Measurements from ENCODE around the gene CERS1.
A peak's percentile ranks its signal among the peaks of the same experiment; 100 is the strongest.

Gene CERS1

DNA sequence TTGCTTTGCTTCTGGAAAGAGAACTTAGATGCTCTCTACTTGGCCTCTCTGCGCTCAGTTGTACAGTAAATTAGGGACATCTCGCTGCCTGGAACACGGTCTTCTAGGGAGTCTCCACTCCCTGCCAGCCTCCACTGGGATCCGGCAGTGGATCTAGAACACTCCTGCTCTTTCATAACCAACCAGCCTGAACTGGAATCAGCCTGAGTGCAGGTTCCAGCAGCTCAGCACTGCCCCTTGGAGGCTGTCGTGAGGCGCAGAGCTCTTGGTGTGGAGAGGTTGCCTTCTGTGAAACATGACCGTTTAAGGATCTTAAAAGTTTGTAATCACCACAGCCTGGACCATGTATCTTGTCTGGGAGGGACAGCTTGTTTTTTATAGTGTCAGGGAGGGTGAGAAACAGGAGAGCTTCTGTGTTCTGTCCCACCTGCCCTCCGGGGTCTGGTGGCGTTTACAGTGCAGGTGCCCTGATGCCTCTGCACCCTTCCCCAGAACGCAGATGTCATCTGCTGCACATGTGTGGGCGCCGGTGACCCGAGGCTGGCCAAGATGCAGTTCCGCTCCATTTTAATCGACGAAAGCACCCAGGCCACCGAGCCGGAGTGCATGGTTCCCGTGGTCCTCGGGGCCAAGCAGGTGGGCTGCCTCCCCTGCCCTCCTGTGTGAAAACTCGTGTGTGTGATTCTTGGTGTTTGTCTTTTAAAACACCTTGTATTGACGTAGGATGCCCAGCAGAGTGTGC lies 39.4 kb downstream of the CERS1 start:
- no peak for DNase-seq (ENCODE audit: low read depth in 2 of 2)

DNA sequence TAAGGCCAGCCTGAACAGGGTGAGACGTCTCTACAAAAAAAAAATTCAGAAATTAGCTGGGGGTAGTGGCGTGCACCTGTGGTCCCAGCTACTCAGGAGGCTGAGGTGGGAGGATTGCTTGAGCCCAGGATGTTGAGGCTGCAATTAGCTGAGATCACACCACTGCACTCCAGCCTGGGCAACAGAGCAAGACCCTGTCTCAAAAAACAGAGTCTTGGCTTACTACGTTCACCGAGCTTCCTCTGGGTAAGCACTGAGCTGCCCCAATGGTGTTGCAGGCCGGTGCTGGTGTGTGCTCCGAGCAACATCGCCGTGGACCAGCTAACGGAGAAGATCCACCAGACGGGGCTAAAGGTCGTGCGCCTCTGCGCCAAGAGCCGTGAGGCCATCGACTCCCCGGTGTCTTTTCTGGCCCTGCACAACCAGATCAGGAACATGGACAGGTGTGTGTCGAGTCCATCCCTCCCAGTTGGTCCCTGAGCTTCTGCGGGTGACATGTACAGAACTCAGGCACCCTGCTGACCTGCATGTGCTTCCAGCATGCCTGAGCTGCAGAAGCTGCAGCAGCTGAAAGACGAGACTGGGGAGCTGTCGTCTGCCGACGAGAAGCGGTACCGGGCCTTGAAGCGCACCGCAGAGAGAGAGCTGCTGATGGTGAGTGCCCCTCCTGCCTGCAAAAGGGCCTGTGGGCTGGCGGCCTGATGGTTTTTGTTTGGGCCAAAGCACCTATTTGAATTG lies 40.1 kb downstream of the CERS1 start:
- no peak for DNase-seq (ENCODE audit: low read depth in 2 of 2)

DNA sequence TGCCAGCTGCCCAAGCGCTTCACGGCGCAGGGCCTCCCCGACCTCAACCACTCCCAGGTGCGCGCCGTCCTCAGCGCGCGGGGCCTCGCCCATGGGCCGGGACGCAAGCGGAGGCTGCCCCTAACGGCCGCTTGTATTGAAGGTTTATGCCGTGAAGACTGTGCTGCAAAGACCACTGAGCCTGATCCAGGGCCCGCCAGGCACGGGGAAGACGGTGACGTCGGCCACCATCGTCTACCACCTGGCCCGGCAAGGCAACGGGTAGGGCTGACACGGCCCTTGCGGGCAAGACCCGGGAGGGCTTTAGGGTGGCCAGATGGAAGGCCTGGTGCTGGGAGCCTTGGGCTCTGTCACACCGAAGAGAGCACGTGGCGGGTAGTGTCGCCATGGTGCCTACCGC lies 41.0 kb downstream of the CERS1 start:
- no peak for DNase-seq (ENCODE audit: low read depth in 2 of 2)

DNA sequence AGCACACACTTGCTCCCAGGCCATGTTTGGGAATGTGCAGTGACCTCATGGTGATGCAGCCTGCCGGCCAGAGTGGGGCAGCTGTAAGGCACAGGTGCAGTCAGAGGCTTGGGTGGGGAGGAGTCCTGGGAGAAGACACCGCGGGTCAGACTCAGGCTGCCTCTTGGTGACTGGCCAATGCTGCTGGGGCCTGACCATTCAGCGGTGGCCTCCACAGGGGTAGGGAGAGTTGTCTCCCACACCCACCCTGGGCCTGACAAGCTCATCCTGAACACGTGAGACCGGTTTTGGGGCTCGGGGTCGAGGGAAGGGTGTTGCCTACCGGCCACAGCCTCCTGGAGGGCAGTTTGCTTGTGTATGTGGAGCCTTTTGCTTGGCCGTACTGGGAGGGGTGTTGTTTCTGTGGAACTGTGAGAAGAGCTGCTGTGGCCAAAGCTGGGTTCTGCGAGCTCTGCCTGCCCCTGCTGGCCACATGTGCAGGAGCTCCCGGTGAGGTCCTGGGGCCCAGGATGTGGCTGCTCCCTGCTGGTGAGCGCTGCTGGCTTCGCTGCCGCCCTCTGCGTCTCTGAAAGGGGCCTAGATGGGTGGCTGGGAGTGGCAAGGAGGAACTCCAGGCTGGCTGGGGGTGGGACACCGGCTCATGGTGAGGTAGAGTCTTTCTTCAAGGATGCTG lies 42.1 kb downstream of the CERS1 start:
- no peak for DNase-seq (ENCODE audit: low read depth in 2 of 2)

DNA sequence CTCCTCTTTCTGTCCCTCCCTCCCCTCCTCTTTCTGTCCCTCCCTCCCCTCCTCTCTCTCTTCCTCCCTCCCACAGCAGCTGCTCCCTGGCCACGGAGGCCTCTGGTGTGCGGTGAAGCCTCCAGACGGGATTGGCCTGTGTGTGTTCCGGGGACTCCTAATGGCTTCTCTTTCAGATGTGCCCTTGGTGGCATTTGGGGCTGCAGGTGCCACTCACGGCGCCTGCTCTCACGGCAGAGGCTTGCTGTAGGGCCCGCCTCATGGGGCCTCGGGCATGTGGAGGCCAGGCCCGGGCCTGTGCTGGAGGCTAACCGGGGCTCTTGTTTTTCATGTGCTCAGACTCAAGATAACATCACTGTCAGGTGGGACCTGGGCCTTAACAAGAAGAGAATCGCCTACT lies 43.3 kb downstream of the CERS1 start:
- DNase-seq (ENCODE audit: low read depth in 2 of 2) = no peak

DNA sequence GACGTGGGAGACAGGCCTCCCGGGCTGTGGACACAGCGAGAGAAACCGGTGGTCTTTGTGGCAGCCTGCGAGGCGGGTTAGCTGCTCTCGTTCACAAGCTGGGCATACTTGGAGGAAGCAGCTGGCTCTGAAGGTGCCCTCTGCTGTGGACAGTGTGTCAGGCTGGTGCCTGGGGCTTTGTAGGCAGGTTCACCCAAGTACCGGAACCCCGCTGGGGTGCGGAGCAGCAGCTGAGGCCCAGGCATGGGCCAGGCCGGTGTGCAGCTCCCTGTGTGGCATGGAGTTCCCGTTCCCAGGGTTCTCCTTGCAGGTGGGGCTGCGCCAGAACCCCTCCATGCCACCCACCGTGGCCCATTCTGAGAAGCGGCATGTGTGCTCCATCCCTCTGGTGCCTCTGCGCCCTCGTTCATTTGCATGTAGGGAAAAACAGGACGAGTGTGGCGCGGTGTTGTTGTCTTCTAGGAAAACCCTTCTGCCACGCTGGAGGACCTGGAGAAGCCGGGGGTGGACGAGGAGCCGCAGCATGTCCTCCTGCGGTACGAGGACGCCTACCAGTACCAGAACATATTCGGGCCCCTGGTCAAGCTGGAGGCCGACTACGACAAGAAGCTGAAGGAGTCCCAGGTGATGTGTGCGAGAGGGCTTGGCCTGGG lies 44.2 kb downstream of the CERS1 start:
- no peak for DNase-seq (ENCODE audit: low read depth in 2 of 2)

DNA sequence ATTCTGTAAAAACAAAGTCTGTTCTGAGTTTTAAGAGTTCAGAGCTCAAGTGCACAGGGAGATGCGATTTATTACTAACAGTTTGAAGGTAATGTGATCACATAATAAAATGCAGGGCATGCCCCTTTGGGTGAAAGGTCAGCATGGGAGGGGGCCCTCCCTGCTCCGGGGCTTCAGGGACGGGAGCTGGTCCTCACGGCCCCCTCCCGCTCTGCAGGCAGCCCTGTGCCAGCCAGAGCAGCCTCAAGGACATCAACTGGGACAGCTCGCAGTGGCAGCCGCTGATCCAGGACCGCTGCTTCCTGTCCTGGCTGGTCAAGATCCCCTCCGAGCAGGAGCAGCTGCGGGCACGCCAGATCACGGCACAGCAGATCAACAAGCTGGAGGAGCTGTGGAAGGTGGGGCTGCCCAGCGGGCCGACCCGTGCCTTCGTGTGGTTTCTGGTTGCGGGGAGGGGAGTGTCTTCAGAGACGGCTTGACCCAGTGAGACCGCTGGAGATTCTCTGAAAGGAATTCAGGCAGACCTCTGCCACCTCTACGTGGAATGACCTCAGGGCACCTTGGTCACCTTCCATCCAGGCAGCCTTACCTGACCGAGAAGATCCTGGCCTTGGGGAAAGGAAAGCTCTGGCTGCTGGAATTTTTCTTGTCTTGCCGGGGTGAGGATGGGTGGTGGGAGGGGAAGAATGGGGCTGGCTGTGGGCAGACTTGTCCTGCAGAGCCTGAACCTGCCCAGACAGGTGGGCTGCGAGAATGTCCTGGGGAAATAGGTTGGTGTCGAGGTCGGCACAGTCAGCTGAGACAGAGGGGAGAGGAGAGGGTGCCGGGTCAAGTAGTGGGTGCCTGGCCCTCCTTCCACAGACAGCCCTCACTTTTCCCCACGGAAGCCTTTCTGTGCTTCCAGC lies 45.2 kb downstream of the CERS1 start:
- DNase-seq (ENCODE audit: low read depth in 2 of 2) = no peak

DNA sequence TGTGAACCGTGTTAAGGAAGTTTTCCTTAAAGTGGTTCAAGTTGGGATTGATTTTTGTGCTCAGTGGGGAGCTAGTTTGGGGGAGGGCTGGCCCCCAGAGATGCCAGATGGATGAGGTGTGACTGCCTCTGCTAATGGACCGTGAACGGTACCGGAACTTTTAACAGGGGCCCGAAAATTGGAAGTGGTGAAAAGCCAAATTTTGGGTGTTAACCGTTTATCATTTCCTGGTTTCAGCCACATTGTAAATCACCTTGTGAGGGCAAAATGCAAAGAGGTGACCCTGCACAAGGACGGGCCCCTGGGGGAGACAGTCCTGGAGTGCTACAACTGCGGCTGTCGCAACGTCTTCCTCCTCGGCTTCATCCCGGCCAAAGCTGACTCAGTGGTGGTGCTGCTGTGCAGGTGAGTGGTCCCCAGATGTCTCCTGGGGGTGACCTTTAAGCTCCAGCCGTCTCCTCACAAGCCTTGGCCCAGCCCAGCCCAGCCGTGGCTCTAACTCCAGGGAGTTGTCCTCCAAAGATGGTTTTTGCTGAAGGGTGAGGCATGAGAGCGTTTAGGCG lies 46.0 kb downstream of the CERS1 start:
- DNase-seq (ENCODE audit: low read depth in 2 of 2) = no peak

DNA sequence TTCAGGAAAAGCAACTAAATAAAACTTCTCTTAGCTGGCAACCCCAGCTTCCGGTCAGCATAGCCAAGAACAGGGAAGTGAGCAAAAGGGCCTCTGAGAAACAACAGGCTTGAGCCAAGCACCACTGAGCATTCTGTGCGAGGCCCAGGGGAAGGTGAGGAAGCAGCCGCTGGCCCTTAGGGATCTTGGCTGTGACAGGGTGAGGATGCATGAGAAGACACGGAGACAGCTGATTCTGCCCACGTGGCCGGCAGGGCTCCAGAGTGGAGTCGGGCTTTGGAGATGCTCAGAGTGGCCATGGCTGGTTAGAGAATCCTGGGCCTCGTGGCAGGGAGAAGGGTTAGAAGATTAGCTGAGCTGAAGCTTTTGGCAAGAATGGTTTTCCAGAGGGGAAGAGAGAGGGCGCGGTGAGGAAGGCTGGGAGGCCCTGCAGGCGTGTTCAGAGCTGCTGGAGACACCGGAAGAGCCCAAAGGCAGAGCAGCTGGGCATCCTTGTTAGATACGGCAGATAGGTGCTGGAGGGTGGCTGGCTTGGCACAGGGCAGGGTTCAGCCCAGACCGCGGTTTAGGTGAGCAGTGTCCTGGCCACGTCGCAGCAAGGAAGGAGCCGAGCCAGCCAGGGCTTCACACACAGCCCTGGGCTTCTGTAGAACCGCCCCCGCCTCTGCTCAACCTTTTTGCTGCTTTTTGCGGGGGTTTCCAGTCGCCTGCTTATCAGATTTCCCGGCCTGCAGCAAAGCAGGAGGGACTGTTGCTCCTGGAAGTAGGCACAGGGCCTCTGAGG lies 46.9 kb downstream of the CERS1 start:
- DNase-seq (ENCODE audit: low read depth in 2 of 2) = no peak

DNA sequence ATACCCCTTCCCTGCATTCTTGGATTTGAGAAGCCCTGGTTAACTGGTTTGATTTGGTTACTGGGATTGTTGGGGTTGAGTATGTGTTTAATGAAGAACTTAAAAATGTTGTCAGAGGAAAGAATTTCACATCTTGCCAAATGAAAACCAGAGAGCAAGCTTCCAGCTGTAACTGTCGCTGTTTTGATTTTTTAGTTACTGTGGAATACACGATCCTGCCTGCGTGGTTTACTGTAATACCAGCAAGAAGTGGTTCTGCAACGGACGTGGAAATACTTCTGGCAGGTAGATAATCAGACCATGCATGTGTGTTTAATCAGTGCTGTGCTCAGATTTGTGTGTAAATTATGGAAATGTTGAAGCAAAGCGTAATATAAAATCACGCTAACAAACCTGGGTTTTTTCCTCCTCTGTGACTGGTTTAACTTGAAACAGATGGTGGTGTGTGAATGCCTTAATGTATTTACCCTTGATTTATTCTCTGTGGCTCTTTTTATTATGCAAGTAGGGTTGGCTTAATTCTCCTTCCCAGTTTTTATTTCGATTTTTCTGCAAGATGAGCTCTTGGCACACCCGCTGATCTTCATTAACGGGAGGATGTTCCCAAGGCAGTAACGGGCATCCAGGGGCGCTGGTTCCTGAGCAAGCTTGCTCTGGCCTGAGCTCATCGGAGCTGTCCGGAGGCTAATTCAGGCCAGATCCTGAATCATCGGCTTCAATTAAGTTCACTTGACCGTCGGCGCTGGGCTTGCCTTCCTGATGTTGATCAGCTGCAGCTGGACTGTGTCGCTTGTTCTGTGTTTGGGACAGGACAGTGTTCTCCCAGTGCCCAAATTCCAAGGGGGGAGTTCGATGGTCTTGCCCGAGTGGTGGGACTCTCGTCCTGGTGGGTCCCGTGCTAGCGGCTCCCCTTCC lies 48.2 kb downstream of the CERS1 start:
- DNase-seq (ENCODE audit: low read depth in 2 of 2) = no peak

DNA sequence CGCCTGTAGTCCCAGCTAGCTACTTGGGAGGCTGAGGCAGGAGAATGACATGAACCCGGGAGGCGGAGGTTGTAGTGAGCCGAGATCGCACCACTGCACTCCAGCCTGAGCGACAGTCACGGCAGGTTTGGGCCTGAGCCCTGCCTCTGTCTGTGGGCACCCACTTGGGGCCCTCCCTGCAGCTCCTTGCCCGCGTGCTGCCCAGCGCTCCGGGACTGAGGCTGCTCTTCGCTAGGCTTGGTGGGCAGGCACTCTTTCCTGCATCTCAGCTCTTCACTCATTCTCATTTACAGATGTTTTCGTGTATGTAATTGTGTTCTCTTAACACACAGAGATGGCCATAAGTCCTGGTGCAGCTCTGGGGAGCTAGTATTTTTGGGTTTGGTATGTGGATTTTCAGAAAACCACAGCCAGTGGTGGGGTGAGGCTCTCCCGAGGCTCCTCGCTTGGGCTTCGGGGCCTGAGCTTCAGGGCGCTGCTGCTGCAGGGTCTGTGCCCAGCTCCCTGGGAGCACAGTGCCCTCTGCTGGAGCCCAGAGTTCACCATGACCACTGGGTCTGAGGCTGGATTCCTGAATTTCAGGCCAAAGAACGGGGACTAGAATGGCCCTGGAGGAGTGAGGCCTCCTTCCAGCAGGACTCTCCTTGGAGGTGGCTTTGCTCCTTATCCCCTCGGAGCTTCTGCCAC lies 49.0 kb downstream of the CERS1 start:
- DNase-seq (ENCODE audit: low read depth in 2 of 2) = peak in 1 of 2 donors; percentile 64

DNA sequence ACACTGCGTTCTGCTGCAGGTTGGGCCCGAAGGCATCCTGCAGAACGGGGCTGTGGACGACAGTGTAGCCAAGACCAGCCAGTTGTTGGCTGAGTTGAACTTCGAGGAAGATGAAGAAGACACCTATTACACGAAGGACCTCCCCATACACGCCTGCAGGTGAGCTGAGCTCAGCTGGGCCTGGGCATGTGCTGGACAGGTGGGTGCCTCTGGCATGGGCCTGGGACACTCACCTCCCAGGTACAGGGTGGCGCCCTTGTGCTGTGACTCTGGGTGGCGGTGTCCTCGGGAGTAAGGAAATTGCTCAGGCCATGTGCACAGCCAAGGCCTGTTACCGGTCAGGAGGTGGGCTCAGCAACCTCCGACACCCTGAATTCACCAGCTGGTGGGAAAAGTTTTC lies 50.0 kb downstream of the CERS1 start:
- DNase-seq (ENCODE audit: low read depth in 2 of 2) = no peak

DNA sequence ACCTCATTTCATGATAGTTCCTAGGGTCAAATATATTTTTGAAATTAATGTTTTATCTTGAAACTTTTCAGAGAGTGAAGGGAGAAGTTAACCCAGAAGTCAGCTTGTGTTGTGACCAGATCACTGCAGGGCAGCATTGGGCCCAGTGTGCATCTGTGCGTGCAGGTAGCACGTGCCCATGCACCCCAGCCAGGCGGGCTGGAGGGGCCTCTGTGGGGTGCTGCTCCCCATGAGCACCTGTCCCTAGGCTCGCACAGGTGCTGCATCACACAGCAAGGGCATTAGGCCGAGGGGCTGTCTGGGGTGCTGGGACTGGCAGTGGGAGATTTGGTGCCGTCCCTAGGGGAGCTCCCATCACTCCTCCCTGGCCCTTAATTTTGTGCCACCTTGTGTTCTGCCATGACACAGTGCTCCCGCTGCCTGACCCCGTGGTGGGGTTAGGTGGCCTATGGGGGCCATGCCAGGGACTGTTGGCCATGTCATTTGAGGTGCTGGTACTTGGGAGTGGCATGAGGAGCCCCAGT lies 51.1 kb downstream of the CERS1 start:
- DNase-seq (ENCODE audit: low read depth in 2 of 2) = no peak

DNA sequence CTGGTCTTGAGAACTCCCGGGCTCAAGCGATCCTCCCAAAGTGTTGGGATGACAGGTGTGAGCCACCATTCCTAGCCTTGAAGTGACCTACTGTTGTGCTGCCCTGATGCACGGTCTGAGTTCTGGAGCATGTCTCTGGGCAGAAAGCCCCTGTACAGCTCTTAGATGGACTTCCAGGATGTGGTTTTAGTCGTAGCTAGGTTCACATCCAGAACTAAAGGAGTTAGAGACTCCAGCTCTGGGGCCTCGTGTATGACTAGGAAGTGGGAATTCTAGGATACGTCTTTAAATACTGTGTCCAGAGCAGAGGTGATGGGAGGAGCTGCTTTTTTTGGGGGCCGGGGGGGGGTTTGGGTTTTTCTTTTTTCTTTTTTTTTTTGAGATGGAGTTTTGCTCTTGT lies 52.0 kb downstream of the CERS1 start:
- no peak for DNase-seq (ENCODE audit: low read depth in 2 of 2)

DNA sequence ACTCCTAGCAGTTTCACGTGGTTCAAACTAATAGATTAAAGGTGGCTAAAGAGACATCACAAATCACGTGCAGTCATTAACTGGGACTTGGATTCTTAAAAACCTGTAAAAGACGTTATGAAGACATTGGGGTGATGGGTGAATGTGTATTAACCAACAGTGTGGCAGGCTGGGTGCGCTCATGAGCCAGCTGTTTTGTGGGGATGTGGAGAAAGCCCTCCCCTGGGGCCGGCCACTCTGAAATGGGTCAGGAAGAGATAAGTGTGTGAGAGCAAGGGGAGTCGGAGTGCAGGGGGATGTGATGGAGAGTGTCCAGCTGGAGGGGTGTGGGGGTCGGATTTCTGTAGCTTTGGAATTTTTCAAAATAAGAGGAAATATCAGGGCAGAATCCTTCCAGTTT lies 53.8 kb downstream of the CERS1 start:
- DNase-seq (ENCODE audit: low read depth in 2 of 2) = no peak

DNA sequence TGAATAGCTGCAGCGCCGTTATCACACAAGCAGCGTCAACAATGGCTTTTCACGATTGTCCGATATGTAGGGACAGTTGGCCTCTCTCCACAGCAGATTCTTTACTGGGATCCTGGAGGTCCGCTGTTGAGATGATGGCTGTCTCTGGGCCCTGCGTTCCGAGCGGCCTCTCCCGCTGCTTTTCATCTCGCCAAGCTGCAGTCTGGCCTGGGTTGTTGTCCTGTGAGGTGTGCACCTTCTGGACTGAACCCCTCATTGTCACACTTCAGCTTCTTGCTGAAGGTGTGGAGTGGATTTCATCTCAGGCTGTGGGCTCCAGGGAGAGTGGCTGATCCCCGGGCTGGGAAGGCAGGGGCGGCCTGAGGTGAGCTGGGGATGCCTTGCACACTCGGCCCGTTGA lies 54.6 kb downstream of the CERS1 start:
- no peak for DNase-seq (ENCODE audit: low read depth in 2 of 2)

DNA sequence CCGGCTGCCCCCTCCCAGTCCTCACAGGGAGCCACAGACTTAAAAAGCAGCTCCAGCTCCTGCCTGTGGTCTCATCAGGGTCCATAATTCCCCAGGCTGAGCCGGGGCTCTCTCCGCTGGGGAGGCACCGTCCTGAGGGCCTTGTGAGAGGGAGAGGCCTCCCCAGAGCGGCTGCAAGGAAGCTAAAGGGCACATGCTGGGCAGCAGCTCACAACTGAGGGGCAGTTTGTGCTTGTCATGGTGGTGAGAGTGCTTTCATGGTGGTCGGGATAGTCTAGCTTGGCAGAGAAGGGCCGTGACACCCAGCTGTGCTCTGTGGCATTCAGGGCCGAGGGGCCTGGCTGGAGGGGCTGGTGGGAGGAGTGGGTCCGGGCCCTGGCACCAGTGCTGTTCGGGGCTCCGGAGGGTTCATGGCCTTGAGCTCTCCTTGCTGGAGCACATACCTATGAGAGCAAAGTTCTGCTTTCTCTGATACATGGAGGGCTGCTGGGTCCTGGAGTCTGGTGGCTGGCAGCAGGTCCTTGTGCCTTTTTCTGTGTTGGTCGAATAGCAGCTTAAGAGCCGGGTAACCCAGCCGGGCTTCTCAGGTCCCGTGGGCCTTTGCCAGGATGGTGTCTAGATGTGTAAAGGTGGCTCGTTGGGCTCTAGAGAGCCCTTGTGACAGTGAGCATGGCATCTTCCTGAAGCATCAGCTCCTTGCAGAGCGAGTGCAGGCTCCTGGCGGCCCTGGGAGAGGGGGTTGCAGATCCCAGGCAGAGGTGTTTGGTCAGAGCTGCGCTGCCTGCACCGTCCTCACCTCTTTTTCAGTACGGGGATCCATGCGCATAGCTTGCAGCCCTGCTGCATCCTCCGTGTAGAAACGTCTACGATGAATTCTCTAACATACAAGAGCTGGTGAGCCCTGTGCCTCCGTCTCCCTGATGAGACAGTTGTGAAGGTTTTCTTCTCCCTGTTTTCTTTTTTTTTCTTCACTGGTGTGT lies 55.4 kb downstream of the CERS1 start:
- DNase-seq (ENCODE audit: low read depth in 2 of 2) = no peak
